Neutrophil (primary cell): Measurements from ENCODE around the gene WNT9A.

Source experiments
- H3K27ac ChIP-seq: fragments of 200-600 bp; sonication (generic); 2 replicates; pipeline ENCODE4 v1.5.1; 2016; ENCODE audit warnings: mild to moderate bottlenecking, moderate library complexity
- H3K27me3 ChIP-seq: fragments of 200-600 bp; sonication (generic); 2 replicates; pipeline ENCODE4 v1.6.0; 2016; ENCODE audit warnings: mild to moderate bottlenecking
- H3K36me3 ChIP-seq: fragments of 200-600 bp; sonication (generic); 2 replicates; pipeline ENCODE4 v1.5.1; 2017
- H3K4me1 ChIP-seq, 2 experiments: fragments of 200-600 bp in 1 of 2; sonication (generic) in 1 of 2; 1 replicate in 1 of 2; 2 replicates in 1 of 2; pipeline versions ENCODE4 v1.5.1 to v1.6.1; 2013 to 2016; ENCODE audit warnings: low read depth in 1 of 2, low read length in 1 of 2, mild to moderate bottlenecking in 1 of 2, moderate library complexity in 1 of 2; ENCODE audit not compliant: control insufficient read depth in 1 of 2, insufficient read depth in 1 of 2
- H3K4me3 ChIP-seq, 2 experiments: fragments of 200-600 bp in 1 of 2; sonication (generic) in 1 of 2; 1 replicate in 1 of 2; 2 replicates in 1 of 2; pipeline ENCODE4 v1.5.1; 2013 to 2016; ENCODE audit warnings: low read depth in 1 of 2, low read length in 1 of 2, mild to moderate bottlenecking in 1 of 2, moderate library complexity in 1 of 2
- H3K9me3 ChIP-seq: fragments of 200-600 bp; sonication (generic); 2 replicates; pipeline ENCODE4 v1.5.1; 2016
- CTCF ChIP-seq: fragments of 200-600 bp; sonication (generic); IDR thresholded peaks from 2 replicates; pipeline ENCODE4 v1.5.1; 2016; ENCODE audit warnings: antibody characterized with exemption

WNT9A gene

GRCh38 chr1:227943381-227944089 lies 4.2 kb downstream of the WNT9A start:
- peaks cover 6 to 9% of the 10 kb centered on the region in 2 experiments for H3K4me1 ChIP-seq
- H3K4me3 ChIP-seq: no peak overlapping the region
- no peak overlapping the region for H3K27ac ChIP-seq
- H3K36me3 ChIP-seq: no peaks in the 10 kb centered on the region
- H3K9me3 ChIP-seq: no peaks in the 10 kb centered on the region
- no peak for TF ChIP-seq CTCF
- H3K27me3 ChIP-seq: peaks cover 43% of the 10 kb centered on the region

- H3K36me3 ChIP-seq: no peaks in the 10 kb centered on the region
- no peak overlapping the region for H3K4me3 ChIP-seq
- H3K27me3 ChIP-seq: peaks cover 37% of the 10 kb centered on the region
- no peak for TF ChIP-seq CTCF
- peaks cover 6 to 9% of the 10 kb centered on the region in 2 experiments for H3K4me1 ChIP-seq
- H3K27ac ChIP-seq: no peak overlapping the region
- no peaks in the 10 kb centered on the region for H3K9me3 ChIP-seq
Measured at GRCh38 chr1:227942716-227943261, 4.9 kb downstream of the WNT9A start.

GRCh38 chr1:227942021-227942715 lies 5.6 kb downstream of the WNT9A start:
- Histone ChIP-seq H3K27ac (no peak overlapping the region), H3K27me3 (peaks cover 37% of the 10 kb centered on the region), H3K4me3 (no peak overlapping the region), H3K4me1 (peaks cover 4 to 6% of the 10 kb centered on the region in 2 experiments), H3K9me3 (no peaks in the 10 kb centered on the region), H3K36me3 (no peaks in the 10 kb centered on the region)
- no peak for TF ChIP-seq CTCF

- no peaks in the 10 kb centered on the region for H3K9me3 ChIP-seq
- peaks cover 37% of the 10 kb centered on the region for H3K27me3 ChIP-seq
- H3K36me3 ChIP-seq: no peaks in the 10 kb centered on the region
- no peak overlapping the region for H3K27ac ChIP-seq
- no peak for TF ChIP-seq CTCF
- peaks cover 0 to under 1% of the 10 kb centered on the region in 2 experiments for H3K4me1 ChIP-seq
- H3K4me3 ChIP-seq: no peak overlapping the region
Measured at GRCh38 chr1:227941509-227942020, 6.2 kb downstream of the WNT9A start.

GRCh38 chr1:227940791-227941241 lies 6.9 kb downstream of the WNT9A start:
- TF ChIP-seq CTCF: no peak
- H3K4me3 ChIP-seq: no peak overlapping the region
- H3K27ac ChIP-seq: no peak overlapping the region
- no peaks in the 10 kb centered on the region for H3K9me3 ChIP-seq
- H3K27me3 ChIP-seq: peaks cover 35% of the 10 kb centered on the region
- no peaks in the 10 kb centered on the region for H3K4me1 ChIP-seq
- H3K36me3 ChIP-seq: no peaks in the 10 kb centered on the region
